Stimulated activated CD8-positive, alpha-beta memory T cell treated with anti-CD3 and anti-CD28 coated beads, Interleukin-15, amount 100 ng/mL, for 4 hours (primary cell): Measurements from ENCODE around the gene FBXO31.

Experiments
- DNase-seq, 2 donors: peaks; one replicate each; pipeline ENCODE4 v3.0.0-alpha.2; 2020; ENCODE audit warnings: low read depth in 2 of 2

The FBXO31 gene, protein sequence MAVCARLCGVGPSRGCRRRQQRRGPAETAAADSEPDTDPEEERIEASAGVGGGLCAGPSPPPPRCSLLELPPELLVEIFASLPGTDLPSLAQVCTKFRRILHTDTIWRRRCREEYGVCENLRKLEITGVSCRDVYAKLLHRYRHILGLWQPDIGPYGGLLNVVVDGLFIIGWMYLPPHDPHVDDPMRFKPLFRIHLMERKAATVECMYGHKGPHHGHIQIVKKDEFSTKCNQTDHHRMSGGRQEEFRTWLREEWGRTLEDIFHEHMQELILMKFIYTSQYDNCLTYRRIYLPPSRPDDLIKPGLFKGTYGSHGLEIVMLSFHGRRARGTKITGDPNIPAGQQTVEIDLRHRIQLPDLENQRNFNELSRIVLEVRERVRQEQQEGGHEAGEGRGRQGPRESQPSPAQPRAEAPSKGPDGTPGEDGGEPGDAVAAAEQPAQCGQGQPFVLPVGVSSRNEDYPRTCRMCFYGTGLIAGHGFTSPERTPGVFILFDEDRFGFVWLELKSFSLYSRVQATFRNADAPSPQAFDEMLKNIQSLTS

DNA sequence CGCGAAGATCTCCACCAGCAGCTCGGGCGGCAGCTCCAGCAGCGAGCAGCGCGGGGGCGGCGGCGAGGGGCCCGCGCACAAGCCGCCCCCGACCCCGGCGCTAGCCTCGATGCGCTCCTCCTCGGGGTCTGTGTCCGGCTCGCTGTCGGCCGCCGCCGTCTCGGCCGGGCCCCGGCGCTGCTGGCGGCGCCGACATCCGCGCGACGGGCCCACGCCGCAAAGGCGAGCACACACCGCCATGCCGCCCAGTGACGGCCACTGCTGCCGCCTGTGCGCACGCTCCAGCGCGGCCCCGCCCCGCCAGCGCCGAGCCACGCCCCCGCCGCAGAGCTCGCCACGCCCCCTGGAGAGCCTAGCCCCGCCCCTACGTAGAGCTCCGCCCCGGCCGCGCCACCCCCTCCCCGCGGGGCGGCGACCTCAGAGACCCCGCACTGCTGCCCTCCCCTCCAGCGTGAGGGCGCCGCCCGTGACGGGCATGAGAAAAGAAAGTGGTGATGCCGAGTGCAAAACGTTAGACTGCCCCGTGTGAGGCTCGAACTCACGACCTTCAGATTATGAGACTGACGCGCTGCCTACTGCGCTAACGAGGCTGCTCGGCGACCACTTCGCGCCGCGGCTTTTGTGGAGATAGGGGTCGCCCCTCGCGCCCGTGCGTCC, at the start of gene FBXO31:
TSS of gene FBXO31 (minus strand) at position 272 of the 657 bp plus-strand sequence. CDS start at position 240, 32 bp downstream.
- peak; percentile 79 to 83 for DNase-seq

DNA sequence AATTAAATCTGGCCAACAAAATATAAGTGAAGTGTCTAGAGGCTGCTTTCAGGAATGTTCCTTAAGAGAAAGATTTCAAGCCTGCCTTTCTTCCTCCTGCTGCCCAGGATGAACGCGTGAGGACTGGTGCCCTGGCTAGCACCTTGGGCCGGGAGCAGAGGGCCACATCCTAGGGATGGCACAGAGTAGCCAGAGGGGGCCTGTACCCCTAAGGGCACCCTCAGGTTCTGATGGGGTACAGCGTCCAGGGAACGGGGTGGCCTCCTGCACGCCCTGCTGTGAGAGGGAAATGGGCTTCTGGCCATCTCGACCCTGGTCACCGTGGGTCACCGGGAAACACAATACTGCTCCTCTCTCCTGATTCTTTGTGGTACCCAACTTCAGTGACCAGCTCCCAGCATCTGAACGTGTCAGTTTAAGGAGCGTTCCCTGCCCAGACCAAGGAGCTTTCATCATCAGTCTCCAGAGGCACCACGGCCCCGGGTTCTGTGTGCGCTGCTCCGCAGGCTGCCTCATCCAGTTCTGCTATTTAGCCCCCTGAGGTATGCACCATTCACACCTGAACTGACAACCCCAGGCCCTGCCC, 48.8 kb upstream of the FBXO31 start:
- DNase-seq = no peak

DNA sequence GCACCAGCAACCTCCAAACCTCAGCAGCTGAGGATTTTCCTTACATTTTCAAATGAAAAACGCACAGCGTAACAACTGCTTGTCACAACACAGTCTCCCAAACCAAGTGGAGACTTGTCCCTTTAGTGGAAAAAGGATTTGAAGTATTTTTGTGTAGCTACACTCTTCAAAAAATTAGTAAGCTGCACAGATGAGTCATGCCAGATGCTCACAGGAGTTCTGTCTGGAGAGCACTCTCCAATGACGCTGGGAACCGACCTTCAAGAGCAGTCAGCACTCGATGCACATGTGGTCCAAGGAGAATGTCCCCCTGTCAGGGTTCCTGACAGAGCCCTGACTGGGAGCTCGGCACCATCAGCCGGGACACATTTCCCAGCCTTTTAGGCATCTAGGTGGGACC, 48.4 kb upstream of the FBXO31 start:
- DNase-seq = no peak

DNA sequence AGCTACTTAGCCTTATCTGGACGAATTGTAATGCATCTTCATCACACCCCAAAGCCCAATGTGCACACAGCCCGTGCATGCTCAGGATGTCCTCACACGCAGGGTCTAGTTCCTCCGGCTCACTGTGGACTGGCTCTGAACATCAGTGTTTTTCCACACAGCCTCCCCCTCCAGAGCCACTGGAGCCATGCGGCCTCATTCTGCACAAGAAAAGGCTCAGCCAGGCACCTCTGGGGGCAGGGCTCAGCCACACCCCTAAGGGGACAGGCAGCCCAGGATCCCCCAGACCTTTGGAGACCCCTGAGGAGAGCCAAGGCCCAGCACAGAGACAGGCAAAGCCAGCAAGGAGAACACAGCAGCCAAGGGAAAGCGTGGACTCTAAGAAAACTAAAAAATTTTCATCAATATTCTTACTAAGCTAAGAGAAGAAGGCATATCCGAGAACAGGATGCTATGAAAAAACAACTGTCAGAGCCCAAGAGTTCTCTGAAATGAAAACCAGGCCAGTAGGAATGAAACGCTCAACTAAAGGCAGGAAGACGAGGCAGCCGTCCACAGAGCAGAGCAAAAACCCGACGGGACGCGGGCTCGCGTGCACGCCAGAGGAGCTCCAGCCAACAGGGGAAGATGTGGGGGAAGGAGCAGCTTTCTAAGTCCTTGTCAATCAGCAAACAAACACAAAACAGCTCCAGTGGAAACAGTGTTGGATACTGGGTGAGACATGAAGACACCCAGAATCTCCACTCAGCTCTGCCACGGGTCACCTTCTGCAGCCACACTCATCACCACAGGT, 43.0 kb upstream of the FBXO31 start:
- DNase-seq = no peak

DNA sequence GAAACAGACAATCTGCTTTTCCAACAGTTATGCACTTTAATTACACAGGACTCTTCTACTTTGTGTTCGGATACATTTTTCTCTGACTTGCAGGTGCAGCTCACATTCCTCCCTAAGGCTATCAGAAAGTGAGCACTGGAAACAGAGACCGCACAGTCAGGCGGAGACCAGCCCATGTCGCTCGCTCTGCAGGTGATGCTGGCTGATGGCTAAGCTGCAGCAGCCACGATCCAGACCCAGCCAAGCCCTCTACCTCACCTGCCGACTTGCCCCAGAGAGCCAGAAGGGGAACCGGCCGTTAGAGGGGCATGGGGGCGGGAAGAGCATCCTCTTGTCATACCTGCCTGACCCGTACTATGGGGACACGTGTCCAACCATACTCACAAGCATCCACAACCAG, 42.4 kb upstream of the FBXO31 start:
- no peak for DNase-seq

DNA sequence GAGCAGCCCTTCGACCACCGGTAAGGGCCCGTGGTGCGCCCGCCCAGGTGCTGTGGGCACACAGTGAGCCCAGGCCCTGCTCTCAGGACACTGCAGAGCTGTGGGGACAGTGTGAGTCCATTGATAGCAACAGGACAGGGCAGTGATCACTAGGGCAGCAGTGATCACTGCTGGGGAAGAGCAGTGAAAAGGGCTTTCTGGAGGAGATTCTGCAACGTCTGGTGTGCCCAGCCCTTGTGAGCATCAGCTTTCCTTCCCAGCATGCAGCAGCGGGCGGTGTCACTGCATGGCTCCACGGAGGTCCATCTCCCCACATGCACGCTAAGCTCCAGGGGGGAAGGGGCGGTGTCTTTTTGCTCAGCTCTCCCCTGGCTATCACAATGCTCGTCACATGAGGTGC, 40.7 kb upstream of the FBXO31 start:
- no peak for DNase-seq

DNA sequence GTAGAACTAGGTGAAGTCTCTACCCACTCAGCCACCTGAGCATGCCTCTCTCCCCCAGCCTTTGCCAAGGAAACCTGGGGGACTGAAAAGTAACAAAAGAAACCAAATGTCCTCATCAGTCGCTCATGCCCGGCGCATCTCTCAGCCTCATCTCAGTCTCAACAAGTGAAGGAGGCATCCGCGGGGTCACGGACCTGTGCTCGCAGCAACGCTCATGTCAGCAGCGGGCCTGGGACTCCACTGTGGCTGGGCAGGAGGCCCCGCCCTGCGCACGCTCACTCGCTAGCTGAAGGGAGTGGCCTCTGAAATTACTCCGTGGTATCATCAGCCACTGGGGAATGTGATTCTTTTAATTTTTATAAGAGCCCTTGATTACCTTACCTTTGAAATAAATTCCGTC, 39.9 kb upstream of the FBXO31 start:
- DNase-seq = no peak

DNA sequence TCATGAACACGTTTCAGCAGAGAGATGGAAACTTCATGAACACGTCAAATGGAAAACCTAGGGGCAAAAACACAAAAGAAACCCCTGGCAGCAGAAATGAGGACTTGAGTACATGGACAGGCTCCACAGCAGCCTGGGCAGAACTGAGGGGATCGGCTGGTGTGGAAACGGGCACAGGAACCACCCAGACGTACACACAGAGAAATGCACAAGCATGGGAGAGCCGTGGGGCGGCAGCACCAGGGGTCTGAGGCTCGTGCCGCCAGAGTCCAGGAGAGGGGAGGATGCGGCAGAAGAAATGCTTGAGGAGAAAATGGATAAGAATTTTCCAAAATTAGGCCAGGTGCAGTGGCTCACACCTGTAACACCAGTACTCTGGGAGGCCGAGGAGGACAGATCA, 38.5 kb upstream of the FBXO31 start:
- no peak for DNase-seq

DNA sequence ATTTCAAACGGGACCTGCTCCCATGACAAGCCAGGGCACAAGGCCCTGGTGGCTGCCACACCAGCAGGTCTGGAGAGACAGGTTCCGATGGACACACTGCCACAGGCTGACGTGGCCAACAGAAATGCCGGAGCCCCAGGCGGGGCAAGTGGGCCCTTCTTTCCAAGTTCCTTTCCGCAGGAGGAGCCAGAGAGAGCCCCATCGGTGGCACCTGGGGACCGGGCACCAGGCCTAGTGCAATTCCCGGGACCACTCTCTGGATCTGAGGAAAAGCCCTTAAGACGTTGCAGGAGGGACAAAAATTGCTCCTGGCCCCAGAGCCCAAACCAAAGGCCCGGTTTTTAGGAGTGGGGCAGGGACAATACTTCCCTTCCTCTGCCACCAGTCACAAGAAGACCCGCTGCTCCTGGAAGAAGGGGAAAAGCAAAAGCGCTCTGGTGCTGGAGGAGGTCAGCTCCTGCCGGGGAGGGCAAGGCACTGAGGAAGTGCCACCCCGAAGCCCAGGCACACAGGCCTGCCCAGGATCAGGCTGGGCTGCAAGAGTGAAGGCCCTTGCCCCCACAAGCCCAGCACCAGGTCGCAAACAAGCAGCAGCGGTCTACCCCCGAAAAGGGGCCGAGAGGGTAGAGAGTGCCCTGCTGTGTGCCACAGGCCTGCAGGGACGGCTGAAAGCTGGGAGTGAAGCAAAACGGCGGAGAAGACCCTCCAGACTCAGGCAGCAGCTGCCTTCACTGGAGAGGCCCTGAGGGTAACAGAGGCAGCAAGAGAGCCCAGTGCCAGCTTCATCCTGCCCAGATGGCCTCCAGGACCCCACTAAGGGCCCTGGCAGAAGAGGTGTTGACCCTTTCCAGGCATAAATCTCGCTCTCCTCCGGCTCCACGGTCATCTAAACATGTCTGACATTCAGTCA, 37.7 kb upstream of the FBXO31 start:
- no peak for DNase-seq

DNA sequence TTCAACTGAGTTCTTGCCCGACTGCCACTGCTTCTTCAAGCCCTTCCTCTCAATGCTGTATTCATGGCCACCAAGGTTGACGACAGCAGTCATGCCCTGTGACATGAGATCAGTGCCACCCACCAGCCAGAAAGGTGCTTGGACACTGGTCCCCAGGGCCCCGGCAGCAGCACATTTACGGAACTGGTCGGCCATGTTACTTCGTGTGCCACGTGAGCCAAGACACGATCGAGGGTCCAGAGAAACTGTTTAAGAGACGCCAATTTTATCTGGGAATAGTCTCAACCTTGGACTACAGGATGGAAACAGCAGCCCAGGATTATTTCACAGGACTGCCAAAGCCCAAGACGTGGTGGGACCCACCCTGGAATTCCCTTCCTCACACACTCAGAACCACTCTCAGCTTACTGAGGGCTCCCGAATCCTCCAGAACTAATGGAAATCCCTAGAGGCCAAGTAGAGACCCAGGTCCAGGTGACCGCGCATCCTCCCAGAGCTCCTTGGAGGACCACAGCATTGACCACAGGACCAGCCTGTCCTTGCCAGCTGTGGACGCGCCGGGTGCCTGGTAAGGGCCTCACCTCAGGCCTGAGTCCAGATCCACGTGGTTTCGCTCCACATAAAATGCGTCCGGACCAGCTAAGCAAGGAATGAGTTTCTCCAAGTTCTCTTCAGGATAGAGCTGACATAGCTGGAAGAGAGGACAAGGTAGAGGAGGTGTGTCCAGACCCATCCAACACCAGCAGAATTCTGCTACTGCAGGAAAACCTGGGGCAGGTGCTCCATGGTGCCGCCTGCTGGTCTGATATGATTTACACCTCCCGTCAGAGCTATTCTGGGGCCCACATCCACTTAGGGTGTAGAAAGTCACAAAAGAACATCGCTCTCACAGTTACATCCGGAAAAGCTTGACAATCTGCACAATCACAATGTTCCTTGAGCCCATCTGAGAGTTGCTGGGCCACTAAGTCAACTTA, 36.7 kb upstream of the FBXO31 start:
- DNase-seq = no peak

DNA sequence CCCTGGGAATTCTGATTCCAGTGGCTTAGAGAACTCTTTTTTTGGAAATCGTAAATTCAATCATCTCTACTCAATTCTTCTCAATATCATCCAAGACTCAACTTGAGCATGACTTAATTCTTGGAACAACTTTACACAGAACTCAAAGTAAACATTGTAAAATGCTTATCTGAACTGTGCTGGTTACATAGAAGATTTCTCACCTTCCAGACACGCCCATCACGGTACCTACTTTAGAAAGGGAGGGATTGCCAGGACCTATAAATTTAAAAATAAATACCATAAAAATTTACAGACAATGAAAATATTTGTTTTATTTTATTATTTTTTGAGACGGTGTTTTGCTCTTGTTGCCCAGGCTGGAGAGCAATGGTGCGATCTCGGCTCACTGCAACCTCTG, 35.1 kb upstream of the FBXO31 start:
- no peak for DNase-seq

DNA sequence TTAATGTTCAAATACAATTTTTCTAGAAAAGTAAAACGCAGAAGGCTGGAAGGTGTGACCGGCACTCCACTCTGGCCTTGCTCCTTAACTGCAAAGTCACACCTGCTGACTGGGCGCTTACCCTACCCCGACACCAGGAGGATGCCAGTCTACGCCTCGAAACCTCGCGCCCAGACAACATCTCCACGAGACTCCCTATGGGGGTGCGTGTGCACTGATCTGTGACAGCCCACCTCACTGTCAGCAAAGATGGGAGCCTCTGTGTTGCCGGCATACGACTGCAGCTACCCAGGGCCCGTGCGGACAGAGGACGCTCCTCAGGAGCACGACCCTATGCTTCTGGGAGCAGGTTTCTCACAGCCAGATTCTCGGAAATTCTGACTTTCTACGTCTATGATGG, 34.6 kb upstream of the FBXO31 start:
- DNase-seq = no peak

DNA sequence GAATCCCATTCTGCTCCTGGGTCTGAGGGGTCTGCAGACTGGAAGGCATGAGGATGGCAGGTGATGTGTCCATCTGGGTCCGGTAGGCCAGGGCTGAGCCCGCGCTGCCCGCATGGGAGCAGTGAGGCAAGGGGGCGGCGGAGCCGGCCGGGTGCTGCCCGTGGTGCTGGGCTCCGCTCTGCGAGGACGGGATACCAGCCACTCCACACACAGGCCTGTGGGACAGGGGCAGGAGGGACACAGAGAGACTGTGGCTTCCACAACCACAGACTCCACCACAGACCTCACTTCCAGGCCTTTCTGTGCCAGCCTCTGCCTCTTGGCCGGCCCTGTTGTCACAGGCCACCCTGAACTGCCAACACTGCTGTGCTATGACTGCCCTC, 33.9 kb upstream of the FBXO31 start:
- no peak for DNase-seq

DNA sequence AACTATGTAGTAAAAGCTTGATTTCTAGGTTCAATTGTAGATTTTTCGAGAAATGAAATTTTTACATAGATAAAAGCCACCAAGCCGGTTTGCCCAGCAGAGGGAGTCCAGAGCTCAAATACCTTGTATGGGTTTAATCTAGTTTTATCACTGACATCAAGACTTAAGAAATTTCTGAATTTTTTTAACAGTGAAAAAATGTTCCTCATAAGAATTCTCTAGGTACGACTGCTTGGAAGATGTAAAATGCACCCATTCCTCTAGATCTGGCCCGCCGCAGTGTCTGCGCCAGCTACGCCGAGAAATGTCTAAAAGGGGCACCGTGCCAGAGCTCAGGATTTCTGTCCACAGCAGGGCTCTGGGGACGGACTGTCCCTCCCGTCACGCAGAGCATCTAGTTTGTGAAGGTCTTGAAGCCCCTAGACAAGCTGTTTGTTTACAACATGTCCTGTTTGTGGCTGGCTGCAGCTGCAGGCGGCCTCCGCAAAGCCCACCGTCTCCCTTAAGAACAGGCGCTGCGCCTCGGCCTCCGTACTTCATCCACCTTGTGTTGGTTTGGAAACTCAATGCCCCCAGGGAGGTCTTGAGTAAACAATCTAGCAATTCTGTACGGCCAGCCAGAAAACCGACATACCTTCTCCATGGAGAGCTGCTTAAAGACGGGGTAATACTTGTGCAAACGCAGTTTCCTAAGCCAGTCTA, 33.4 kb upstream of the FBXO31 start:
- DNase-seq = no peak

DNA sequence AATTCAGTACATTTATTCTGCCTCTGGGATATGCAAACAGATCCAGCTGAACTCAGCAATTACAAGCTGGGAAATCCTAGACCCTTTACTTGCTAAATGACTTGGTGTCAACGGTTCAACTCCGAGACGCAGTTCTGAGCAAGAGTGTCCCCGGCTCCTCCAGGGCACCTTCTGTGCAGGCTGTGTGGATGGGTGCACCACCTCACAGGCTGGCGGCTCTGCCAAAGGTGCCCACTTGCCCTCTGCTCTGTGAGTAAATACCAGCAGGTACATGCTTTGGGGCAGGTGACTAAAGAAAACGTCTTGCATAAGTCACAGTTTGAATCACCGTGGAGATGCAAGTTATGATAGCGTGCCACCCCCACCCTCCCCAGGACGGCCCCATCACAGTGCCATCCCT, 31.9 kb upstream of the FBXO31 start:
- DNase-seq = no peak

DNA sequence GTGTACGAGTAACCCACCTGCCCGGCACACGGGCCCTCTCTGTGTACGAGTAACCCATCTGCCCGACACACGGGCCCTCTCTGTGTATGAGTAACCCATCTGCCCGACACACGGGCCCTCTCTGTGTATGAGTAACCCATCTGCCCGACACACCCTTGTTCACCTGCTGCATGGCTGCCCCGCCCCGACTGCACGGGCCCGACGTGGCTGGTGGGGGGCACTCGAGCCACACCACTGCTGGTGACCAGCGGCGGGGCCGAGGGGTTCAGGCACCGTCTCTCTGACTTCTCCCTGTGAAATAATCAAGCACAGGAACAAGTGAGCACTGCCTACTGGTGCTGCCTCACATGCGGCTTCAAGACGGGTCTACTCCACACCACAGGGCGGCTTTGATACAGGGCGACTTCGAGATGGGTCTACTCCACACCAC, 30.7 kb upstream of the FBXO31 start:
- DNase-seq = no peak

DNA sequence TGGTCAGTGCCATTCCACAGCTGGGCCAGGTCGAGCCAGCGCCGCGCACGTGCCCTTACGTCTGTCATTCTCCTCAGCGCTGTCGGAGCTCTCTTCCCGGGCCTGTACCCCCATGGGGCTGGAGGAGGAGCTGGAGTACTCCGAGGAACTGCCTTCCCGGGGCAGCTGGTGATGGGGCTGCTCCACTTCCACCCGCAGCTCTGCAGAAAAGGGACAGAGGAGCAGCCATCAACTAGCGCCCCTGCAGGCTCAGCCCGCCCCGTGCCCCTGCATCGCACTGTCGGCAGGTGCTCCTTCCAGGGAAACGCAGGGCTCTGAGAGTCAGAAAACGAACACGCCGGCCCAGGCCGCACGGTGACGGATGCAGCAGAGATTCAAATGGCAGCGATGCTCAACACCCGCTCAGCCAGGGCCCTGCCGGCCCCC, 29.4 kb upstream of the FBXO31 start:
- no peak for DNase-seq

DNA sequence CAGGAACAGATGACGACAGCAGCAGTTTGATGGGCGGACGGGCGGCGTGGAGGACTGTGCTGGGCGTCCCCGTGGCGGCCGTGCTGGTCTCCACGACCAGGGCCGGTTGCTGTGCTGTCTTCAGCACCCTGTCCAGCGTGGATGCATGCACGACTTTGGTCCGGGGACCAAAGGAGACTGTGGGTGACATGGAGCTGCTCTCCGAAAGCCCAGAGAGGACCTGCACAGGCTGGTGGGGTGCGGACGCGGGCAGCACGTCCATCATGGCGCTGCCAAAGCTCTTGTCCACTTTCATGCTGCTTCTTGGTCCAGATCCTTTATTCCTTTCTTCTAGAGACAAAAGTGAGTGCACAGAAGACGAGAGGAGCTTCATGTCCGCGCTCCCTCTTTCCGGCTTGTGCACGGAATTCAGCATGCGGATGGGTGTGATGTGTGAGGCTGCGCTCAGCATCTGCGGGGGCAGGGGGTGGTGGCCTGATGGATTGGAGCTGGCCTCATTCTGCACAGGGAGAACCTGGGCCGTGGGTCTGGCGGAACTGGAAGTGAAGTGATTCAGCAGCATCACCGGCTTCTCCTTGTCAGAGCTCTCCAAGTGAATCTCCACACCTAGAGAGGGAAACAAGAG, 28.9 kb upstream of the FBXO31 start:
- DNase-seq = no peak
